Measurements from ENCODE around the gene SCML1.

Gene SCML1

DNA sequence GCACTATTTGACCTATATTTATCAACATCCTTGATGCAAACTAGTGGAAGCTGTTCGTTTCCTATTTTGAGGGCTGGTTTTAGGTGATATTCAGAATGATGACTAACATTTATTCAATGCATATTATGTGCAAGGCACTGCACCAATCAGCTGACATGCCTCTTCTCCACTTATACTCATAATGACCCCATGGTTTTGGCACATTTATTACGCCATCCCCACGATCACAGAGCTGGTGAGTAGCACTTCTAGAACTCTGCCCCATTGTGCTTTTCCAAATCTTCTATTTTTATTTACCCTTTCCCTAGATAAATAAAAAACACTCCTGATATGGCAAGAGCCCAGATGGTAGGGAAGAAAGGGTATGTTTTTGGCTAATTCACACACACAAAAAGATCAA, 13.1 kb downstream of the SCML1 start:
- Histone ChIP-seq H3F3A (ENCODE audit: control insufficient read depth, insufficient read depth) (no peaks in the 10 kb centered on the region), H3K27me3 (ENCODE audit: control insufficient read depth, low read length) (no peaks in the 10 kb centered on the region)

DNA sequence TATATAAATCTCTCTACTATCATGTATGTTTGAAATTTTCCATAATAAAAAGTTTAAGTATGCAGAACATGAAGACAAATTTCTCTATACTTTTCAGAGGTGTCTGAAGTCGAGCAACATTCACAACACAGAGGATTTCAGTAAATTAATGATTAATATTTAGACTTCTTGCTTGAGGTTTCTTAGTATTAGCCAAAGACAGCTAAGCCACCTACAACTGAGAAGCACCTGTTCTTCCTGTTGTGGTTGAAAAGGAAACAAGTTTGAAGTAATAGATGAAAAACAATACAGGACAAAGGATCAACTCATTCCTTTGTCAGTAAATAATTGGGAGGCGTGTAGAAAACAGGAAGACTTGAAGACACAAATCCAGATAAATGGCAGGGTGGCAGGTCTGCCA, 21.1 kb downstream of the SCML1 start:
- no peak overlapping the region for H3K27ac ChIP-seq (ENCODE audit: low read depth, low read length)
- no peak for TF ChIP-seq EZH2phosphoT487 (IDR thresholded peaks at IDR 0.05; ENCODE audit: borderline replicate concordance, low read length)
- TF ChIP-seq, protein P1, sequence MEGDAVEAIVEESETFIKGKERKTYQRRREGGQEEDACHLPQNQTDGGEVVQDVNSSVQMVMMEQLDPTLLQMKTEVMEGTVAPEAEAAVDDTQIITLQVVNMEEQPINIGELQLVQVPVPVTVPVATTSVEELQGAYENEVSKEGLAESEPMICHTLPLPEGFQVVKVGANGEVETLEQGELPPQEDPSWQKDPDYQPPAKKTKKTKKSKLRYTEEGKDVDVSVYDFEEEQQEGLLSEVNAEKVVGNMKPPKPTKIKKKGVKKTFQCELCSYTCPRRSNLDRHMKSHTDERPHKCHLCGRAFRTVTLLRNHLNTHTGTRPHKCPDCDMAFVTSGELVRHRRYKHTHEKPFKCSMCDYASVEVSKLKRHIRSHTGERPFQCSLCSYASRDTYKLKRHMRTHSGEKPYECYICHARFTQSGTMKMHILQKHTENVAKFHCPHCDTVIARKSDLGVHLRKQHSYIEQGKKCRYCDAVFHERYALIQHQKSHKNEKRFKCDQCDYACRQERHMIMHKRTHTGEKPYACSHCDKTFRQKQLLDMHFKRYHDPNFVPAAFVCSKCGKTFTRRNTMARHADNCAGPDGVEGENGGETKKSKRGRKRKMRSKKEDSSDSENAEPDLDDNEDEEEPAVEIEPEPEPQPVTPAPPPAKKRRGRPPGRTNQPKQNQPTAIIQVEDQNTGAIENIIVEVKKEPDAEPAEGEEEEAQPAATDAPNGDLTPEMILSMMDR (IDR thresholded peaks at IDR 0.05; ENCODE audit: low read depth, low read length, poor library complexity, severe bottlenecking) = no peak
- no peaks in the 10 kb centered on the region for H3K9me3 ChIP-seq (ENCODE audit: control insufficient read depth, insufficient read depth, low read length)
- no peak overlapping the region for H3K4me2 ChIP-seq (ENCODE audit: low read length)
- H4K20me1 ChIP-seq (ENCODE audit: control insufficient read depth, insufficient read depth, low read depth, low read length) = no peaks in the 10 kb centered on the region
- H3K9me2 ChIP-seq (replicated peaks; ENCODE audit: control insufficient read depth, low read length) = no peaks in the 10 kb centered on the region
- no peaks in the 10 kb centered on the region for H3K4me1 ChIP-seq (ENCODE audit: control insufficient read depth, low read length)
- no peaks in the 10 kb centered on the region for H3K36me3 ChIP-seq (ENCODE audit: control insufficient read depth, low read length)
- H3F3A ChIP-seq (ENCODE audit: control insufficient read depth, insufficient read depth) = no peaks in the 10 kb centered on the region
- H3K4me3 ChIP-seq (ENCODE audit: low read length) = no peak overlapping the region
- no peaks in the 10 kb centered on the region for H3K79me2 ChIP-seq (ENCODE audit: control insufficient read depth, low read length)
- no peaks in the 10 kb centered on the region for H3K27me3 ChIP-seq (ENCODE audit: control insufficient read depth, low read length)

More for the DNA sequence above, 13.1 kb downstream of the SCML1 start:
- TF ChIP-seq EZH2phosphoT487 (IDR thresholded peaks at IDR 0.05; ENCODE audit: borderline replicate concordance, low read length) = no peak
- TF ChIP-seq, protein P1 (IDR thresholded peaks at IDR 0.05; ENCODE audit: low read depth, low read length, poor library complexity, severe bottlenecking) = no peak
- Histone ChIP-seq H3K9me2 (replicated peaks; ENCODE audit: control insufficient read depth, low read length) (no peaks in the 10 kb centered on the region), H3K36me3 (ENCODE audit: control insufficient read depth, low read length) (no peaks in the 10 kb centered on the region), H3K4me1 (ENCODE audit: control insufficient read depth, low read length) (no peaks in the 10 kb centered on the region), H3K79me2 (ENCODE audit: control insufficient read depth, low read length) (no peaks in the 10 kb centered on the region), H3K27ac (ENCODE audit: low read depth, low read length) (no peak overlapping the region), H3K9me3 (ENCODE audit: control insufficient read depth, insufficient read depth, low read length) (no peaks in the 10 kb centered on the region), H3K4me2 (ENCODE audit: low read length) (no peak overlapping the region), H3K4me3 (ENCODE audit: low read length) (no peak overlapping the region), H4K20me1 (ENCODE audit: control insufficient read depth, insufficient read depth, low read depth, low read length) (no peaks in the 10 kb centered on the region)

DNA sequence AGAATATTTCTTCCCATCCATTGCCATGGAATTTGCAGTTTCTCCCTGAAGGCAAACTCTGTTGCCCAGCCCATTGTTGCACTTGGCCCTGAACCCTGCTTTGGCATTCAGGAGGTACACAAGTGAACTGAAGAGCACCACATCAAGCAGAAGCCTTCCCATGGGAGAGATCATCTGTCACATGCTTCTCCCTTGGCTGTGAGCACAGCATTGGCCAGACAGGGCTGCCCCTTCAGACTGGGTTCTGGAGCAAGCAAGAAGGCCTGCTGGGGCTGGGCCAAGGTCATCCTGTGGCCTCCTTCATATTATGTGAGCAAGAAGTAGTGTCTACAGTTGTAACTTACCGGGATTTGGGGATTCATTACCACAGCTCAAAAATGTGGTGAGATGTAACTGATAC, 22.7 kb downstream of the SCML1 start:
- H3K9me3 ChIP-seq (ENCODE audit: control insufficient read depth, insufficient read depth, low read length) = no peaks in the 10 kb centered on the region
- H3K4me3 ChIP-seq (ENCODE audit: low read length) = no peak overlapping the region
- H3K4me1 ChIP-seq (ENCODE audit: control insufficient read depth, low read length) = no peaks in the 10 kb centered on the region
- H3F3A ChIP-seq (ENCODE audit: control insufficient read depth, insufficient read depth) = no peaks in the 10 kb centered on the region
- no peaks in the 10 kb centered on the region for H4K20me1 ChIP-seq (ENCODE audit: control insufficient read depth, insufficient read depth, low read depth, low read length)
- no peaks in the 10 kb centered on the region for H3K9me2 ChIP-seq (replicated peaks; ENCODE audit: control insufficient read depth, low read length)
- H3K4me2 ChIP-seq (ENCODE audit: low read length) = no peak overlapping the region
- no peaks in the 10 kb centered on the region for H3K79me2 ChIP-seq (ENCODE audit: control insufficient read depth, low read length)
- TF ChIP-seq EZH2phosphoT487 (IDR thresholded peaks at IDR 0.05; ENCODE audit: borderline replicate concordance, low read length) = no peak
- TF ChIP-seq, protein P1 (IDR thresholded peaks at IDR 0.05; ENCODE audit: low read depth, low read length, poor library complexity, severe bottlenecking) = no peak
- no peaks in the 10 kb centered on the region for H3K36me3 ChIP-seq (ENCODE audit: control insufficient read depth, low read length)
- H3K27me3 ChIP-seq (ENCODE audit: control insufficient read depth, low read length) = no peaks in the 10 kb centered on the region
- no peak overlapping the region for H3K27ac ChIP-seq (ENCODE audit: low read depth, low read length)

DNA sequence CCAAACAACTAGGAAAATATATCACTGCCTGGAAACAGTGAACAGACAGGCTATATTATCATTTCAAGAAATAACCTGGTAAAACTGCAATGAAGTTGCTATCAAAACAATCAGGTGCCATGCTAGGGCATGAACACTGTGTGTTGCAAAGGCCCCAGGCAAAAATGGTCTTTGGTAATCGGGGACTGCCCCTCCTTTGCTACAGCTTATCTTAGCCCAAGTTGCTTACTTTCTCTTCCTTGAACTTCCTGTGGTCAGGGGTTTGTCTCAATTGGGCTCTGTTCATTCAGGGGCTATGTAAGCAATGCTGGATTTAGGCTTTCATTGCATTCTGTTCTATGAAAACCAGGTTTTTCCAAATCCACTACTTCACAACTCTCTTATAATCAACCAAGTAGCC, 30.4 kb downstream of the SCML1 start:
- H3K27me3 ChIP-seq (ENCODE audit: control insufficient read depth, low read length) = no peaks in the 10 kb centered on the region
- H3K4me1 ChIP-seq (ENCODE audit: control insufficient read depth, low read length) = no peaks in the 10 kb centered on the region
- no peaks in the 10 kb centered on the region for H3K9me2 ChIP-seq (replicated peaks; ENCODE audit: control insufficient read depth, low read length)
- TF ChIP-seq, protein P1 (IDR thresholded peaks at IDR 0.05; ENCODE audit: low read depth, low read length, poor library complexity, severe bottlenecking) = no peak
- TF ChIP-seq EZH2phosphoT487 (IDR thresholded peaks at IDR 0.05; ENCODE audit: borderline replicate concordance, low read length) = no peak
- H3K4me2 ChIP-seq (ENCODE audit: low read length) = no peak overlapping the region
- H3F3A ChIP-seq (ENCODE audit: control insufficient read depth, insufficient read depth) = no peaks in the 10 kb centered on the region
- no peak overlapping the region for H3K4me3 ChIP-seq (ENCODE audit: low read length)
- H3K36me3 ChIP-seq (ENCODE audit: control insufficient read depth, low read length) = no peaks in the 10 kb centered on the region
- H4K20me1 ChIP-seq (ENCODE audit: control insufficient read depth, insufficient read depth, low read depth, low read length) = no peaks in the 10 kb centered on the region
- H3K27ac ChIP-seq (ENCODE audit: low read depth, low read length) = no peak overlapping the region
- no peaks in the 10 kb centered on the region for H3K79me2 ChIP-seq (ENCODE audit: control insufficient read depth, low read length)
- H3K9me3 ChIP-seq (ENCODE audit: control insufficient read depth, insufficient read depth, low read length) = no peaks in the 10 kb centered on the region
